GM23248 (cell line): ENCODE results near the gene WDPCP.

Experiments used
- EZH2 ChIP-seq: fragments of 200-600 bp; sonication (generic); IDR thresholded peaks from 2 replicates; pipeline ENCODE4 v1.6.1; 2018; ENCODE audit warnings: antibody characterized with exemption, mild to moderate bottlenecking; ENCODE audit not compliant: insufficient read depth, poor library complexity, severe bottlenecking
- EZH2phosphoT487 ChIP-seq: fragments of 200-600 bp; sonication (generic); IDR thresholded peaks from 2 replicates; pipeline ENCODE4 v1.6.1; 2018; ENCODE audit warnings: antibody characterized with exemption, moderate library complexity, mild to moderate bottlenecking, low read depth; ENCODE audit not compliant: insufficient read depth

DNA sequence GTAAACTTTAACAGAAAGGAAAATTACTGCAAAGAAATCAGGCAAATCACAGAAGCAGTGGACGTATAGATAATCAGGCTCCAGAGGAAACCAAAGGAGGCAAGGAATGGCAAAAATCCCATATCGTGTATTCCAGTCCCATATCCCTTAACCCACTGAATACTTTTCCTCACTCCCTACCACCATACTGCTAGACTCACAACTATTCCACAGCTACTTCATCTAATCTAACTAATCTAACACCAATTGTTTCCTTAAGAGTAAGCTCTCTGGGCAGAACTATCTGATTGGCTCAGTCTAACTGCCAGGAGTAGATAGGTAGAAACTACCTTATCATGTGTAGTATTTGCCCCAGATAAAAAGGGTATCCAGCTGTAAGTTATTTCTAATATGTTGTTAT is 16.3 kb downstream of the WDPCP start:
- TF ChIP-seq EZH2phosphoT487 (no peak), EZH2 (no peak)
